Activated CD4-positive, CD25-positive, alpha-beta regulatory T cell treated with anti-CD3 and anti-CD28 coated beads, Interleukin-2, amount 50 U/mL, for 72 hours (primary cell): ENCODE data around the gene KHDRBS1.
A peak's percentile ranks its signal among the peaks of the same experiment; 100 is the strongest.
"Not testable (repeated sequence)": the region's sequence is repeated elsewhere in the genome, so short reads cannot be mapped to it uniquely, and the experiment has no call there.

ENCODE experiments used
- DNase-seq: peaks from one replicate; pipeline ENCODE4 v3.0.0; 2021

The KHDRBS1 gene

GRCh38 chr1:32014199-32014947 is 705 bp downstream of the KHDRBS1 start:
- DNase-seq = peak; percentile 48

- DNase-seq = no peak
These were observed 1.2 kb downstream of the KHDRBS1 start for GRCh38 chr1:32014948-32015273.

- DNase-seq = no peak
These were observed 6.7 kb downstream of the KHDRBS1 start for GRCh38 chr1:32020339-32020738.

GRCh38 chr1:32021574-32022018 is 7.9 kb downstream of the KHDRBS1 start:
- DNase-seq = not testable (repeated sequence)

GRCh38 chr1:32023351-32023750 is 9.7 kb downstream of the KHDRBS1 start:
- no peak for DNase-seq

GRCh38 chr1:32025515-32025914 is 11.8 kb downstream of the KHDRBS1 start:
- DNase-seq = no peak

- DNase-seq = no peak
These were observed 15.1 kb downstream of the KHDRBS1 start for GRCh38 chr1:32028746-32029145.

GRCh38 chr1:32031578-32032274 is 18.1 kb downstream of the KHDRBS1 start:
- no peak for DNase-seq

- no peak for DNase-seq
These were observed 18.6 kb downstream of the KHDRBS1 start for GRCh38 chr1:32032275-32032615.

- no peak for DNase-seq
These were observed 21.5 kb downstream of the KHDRBS1 start for GRCh38 chr1:32035119-32035518.

- DNase-seq = no peak
These were observed 27.0 kb downstream of the KHDRBS1 start for GRCh38 chr1:32040711-32041110.

- DNase-seq = no peak
These were observed 28.7 kb downstream of the KHDRBS1 start for GRCh38 chr1:32042330-32042729.

- no peak for DNase-seq
These were observed 30.6 kb downstream of the KHDRBS1 start for GRCh38 chr1:32044234-32044633.

GRCh38 chr1:32045772-32046171 is 32.1 kb downstream of the KHDRBS1 start:
- DNase-seq = no peak

- DNase-seq = no peak
These were observed 34.0 kb downstream of the KHDRBS1 start for GRCh38 chr1:32047701-32048100.

- DNase-seq = no peak
These were observed 34.8 kb downstream of the KHDRBS1 start for GRCh38 chr1:32048440-32048839.

- no peak for DNase-seq
These were observed 38.0 kb downstream of the KHDRBS1 start for GRCh38 chr1:32051706-32052105.

- no peak for DNase-seq
These were observed 39.2 kb downstream of the KHDRBS1 start for GRCh38 chr1:32052887-32053286.

- DNase-seq = no peak
These were observed 41.7 kb downstream of the KHDRBS1 start for GRCh38 chr1:32055416-32055815.

- DNase-seq = no peak
These were observed 42.9 kb downstream of the KHDRBS1 start for GRCh38 chr1:32056598-32056997.

- no peak for DNase-seq
These were observed 47.2 kb downstream of the KHDRBS1 start for GRCh38 chr1:32060914-32061313.

- DNase-seq = no peak
These were observed 49.2 kb downstream of the KHDRBS1 start for GRCh38 chr1:32062867-32063230.

GRCh38 chr1:32063261-32063681 is 49.6 kb downstream of the KHDRBS1 start:
- no peak for DNase-seq

- not testable (repeated sequence) for DNase-seq
These were observed 52.2 kb downstream of the KHDRBS1 start for GRCh38 chr1:32065613-32066488.
